ENCODE measurements around the gene NPAS3.

NPAS3 gene

DNA sequence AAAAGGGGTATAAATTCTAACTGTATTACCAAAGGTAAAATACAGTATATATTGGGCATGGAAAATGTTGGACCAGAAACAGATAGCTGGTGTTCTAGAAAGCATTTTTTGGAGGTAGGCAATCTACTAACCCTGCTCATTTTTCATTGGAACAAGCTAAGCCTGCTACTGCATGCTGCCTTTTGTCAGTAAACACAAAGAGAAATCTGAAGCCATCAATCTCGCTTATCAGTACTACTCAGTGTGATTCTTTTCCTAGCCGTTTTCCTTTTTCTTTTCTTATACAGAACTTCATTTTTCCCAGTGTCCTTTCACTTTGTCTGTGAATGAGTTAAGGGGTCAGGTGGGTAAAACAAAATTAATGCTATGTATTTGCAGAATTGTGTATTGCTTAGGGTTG is 312.3 kb downstream of the NPAS3 start:
- no peaks in the 10 kb centered on the region for H3K4me1 ChIP-seq (ENCODE audit: control insufficient read depth, insufficient read depth, low read length)
- H3K36me3 ChIP-seq (ENCODE audit: control insufficient read depth in 2 of 2, insufficient read depth in 2 of 2, low read length in 2 of 2): no peaks in the 10 kb centered on the region
- H3K27me3 ChIP-seq (ENCODE audit: control insufficient read depth in 1 of 2, insufficient read depth in 2 of 2, low read length in 2 of 2): no peaks in the 10 kb centered on the region
- H3K27ac ChIP-seq (ENCODE audit: low read length): no peak overlapping the region
- H3K4me3 ChIP-seq (ENCODE audit: low read length in 2 of 2): no peak overlapping the region
- no peaks in the 10 kb centered on the region for H3K9me3 ChIP-seq (ENCODE audit: control insufficient read depth in 2 of 2, low read length in 2 of 2)
- no peak overlapping the region for H3K9ac ChIP-seq (ENCODE audit: low read length in 2 of 2)

GRCh38 chr14:33254342-33254741 is 315.7 kb downstream of the NPAS3 start:
- Histone ChIP-seq H3K27me3 (ENCODE audit: control insufficient read depth in 1 of 2, insufficient read depth in 2 of 2, low read length in 2 of 2) (no peaks in the 10 kb centered on the region), H3K4me3 (ENCODE audit: low read length in 2 of 2) (no peak overlapping the region), H3K36me3 (ENCODE audit: control insufficient read depth in 2 of 2, insufficient read depth in 2 of 2, low read length in 2 of 2) (no peaks in the 10 kb centered on the region), H3K9ac (ENCODE audit: low read length in 2 of 2) (no peak overlapping the region), H3K4me1 (ENCODE audit: control insufficient read depth, insufficient read depth, low read length) (no peaks in the 10 kb centered on the region), H3K9me3 (ENCODE audit: control insufficient read depth in 2 of 2, low read length in 2 of 2) (no peaks in the 10 kb centered on the region), H3K27ac (ENCODE audit: low read length) (no peak overlapping the region)

GRCh38 chr14:33254861-33255395 is 316.2 kb downstream of the NPAS3 start:
- Histone ChIP-seq H3K27me3 (ENCODE audit: control insufficient read depth in 1 of 2, insufficient read depth in 2 of 2, low read length in 2 of 2) (no peaks in the 10 kb centered on the region), H3K9me3 (ENCODE audit: control insufficient read depth in 2 of 2, low read length in 2 of 2) (no peaks in the 10 kb centered on the region), H3K36me3 (ENCODE audit: control insufficient read depth in 2 of 2, insufficient read depth in 2 of 2, low read length in 2 of 2) (no peaks in the 10 kb centered on the region), H3K27ac (ENCODE audit: low read length) (no peak overlapping the region), H3K9ac (ENCODE audit: low read length in 2 of 2) (no peak overlapping the region), H3K4me1 (ENCODE audit: control insufficient read depth, insufficient read depth, low read length) (no peaks in the 10 kb centered on the region), H3K4me3 (ENCODE audit: low read length in 2 of 2) (no peak overlapping the region)

DNA sequence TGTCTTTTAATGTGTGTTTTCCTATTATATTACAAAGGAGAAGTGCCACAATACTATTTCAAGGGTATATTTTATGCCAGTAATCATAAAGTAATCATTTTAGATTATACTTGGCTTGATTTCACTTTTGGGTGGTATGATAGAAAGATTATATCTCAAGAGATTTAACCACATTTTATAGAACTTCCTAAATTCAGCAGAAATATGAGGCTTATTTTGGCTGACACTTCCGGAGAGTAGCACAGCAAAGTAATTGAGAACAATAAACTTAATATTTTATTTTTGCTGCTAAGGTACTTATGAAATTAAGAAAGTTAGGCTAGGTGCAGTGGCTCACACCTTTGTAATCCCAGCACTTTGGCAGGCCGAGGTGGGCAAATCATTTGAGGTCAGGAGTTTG is 319.1 kb downstream of the NPAS3 start:
- H3K9ac ChIP-seq (ENCODE audit: low read length in 2 of 2): no peak overlapping the region
- no peak overlapping the region for H3K4me3 ChIP-seq (ENCODE audit: low read length in 2 of 2)
- H3K27me3 ChIP-seq (ENCODE audit: control insufficient read depth in 1 of 2, insufficient read depth in 2 of 2, low read length in 2 of 2): no peaks in the 10 kb centered on the region
- no peaks in the 10 kb centered on the region for H3K9me3 ChIP-seq (ENCODE audit: control insufficient read depth in 2 of 2, low read length in 2 of 2)
- no peaks in the 10 kb centered on the region for H3K36me3 ChIP-seq (ENCODE audit: control insufficient read depth in 2 of 2, insufficient read depth in 2 of 2, low read length in 2 of 2)
- no peak overlapping the region for H3K27ac ChIP-seq (ENCODE audit: low read length)
- H3K4me1 ChIP-seq (ENCODE audit: control insufficient read depth, insufficient read depth, low read length): no peaks in the 10 kb centered on the region

GRCh38 chr14:33259764-33260163 is 321.1 kb downstream of the NPAS3 start:
- Histone ChIP-seq H3K27ac (ENCODE audit: low read length) (no peak overlapping the region), H3K4me1 (ENCODE audit: control insufficient read depth, insufficient read depth, low read length) (no peaks in the 10 kb centered on the region), H3K9me3 (ENCODE audit: control insufficient read depth in 2 of 2, low read length in 2 of 2) (no peaks in the 10 kb centered on the region), H3K4me3 (ENCODE audit: low read length in 2 of 2) (no peak overlapping the region), H3K27me3 (ENCODE audit: control insufficient read depth in 1 of 2, insufficient read depth in 2 of 2, low read length in 2 of 2) (no peaks in the 10 kb centered on the region), H3K9ac (ENCODE audit: low read length in 2 of 2) (no peak overlapping the region), H3K36me3 (ENCODE audit: control insufficient read depth in 2 of 2, insufficient read depth in 2 of 2, low read length in 2 of 2) (no peaks in the 10 kb centered on the region)

DNA sequence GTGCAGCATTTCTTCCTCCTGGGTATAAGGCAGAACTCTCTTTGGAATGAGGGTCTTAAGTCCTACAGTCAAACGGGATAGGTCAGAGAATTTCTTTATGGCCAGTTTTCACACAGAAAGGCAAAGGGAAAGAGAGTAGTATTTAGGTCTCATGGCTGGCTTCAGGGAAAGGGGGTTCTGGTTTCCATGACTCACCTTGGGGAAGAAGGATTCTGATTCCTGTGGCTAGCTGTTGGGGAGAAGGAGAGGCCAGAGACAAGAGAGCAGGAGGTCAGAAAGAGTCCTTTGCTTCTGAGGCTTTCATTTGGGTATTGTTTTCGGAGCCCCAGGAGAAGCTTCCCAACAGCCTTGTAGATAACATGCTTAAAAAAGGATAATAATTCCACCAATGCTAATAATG is 332.5 kb downstream of the NPAS3 start:
- Histone ChIP-seq H3K27me3 (ENCODE audit: control insufficient read depth in 1 of 2, insufficient read depth in 2 of 2, low read length in 2 of 2) (no peaks in the 10 kb centered on the region), H3K36me3 (ENCODE audit: control insufficient read depth in 2 of 2, insufficient read depth in 2 of 2, low read length in 2 of 2) (no peaks in the 10 kb centered on the region), H3K9me3 (ENCODE audit: control insufficient read depth in 2 of 2, low read length in 2 of 2) (no peaks in the 10 kb centered on the region), H3K27ac (ENCODE audit: low read length) (no peak overlapping the region), H3K4me1 (ENCODE audit: control insufficient read depth, insufficient read depth, low read length) (no peaks in the 10 kb centered on the region), H3K9ac (ENCODE audit: low read length in 2 of 2) (no peak overlapping the region), H3K4me3 (ENCODE audit: low read length in 2 of 2) (no peak overlapping the region)

GRCh38 chr14:33271891-33272290 is 333.2 kb downstream of the NPAS3 start:
- H3K9ac ChIP-seq (ENCODE audit: low read length in 2 of 2): no peak overlapping the region
- H3K4me3 ChIP-seq (ENCODE audit: low read length in 2 of 2): no peak overlapping the region
- H3K27ac ChIP-seq (ENCODE audit: low read length): no peak overlapping the region
- no peaks in the 10 kb centered on the region for H3K9me3 ChIP-seq (ENCODE audit: control insufficient read depth in 2 of 2, low read length in 2 of 2)
- H3K27me3 ChIP-seq (ENCODE audit: control insufficient read depth in 1 of 2, insufficient read depth in 2 of 2, low read length in 2 of 2): no peaks in the 10 kb centered on the region
- no peaks in the 10 kb centered on the region for H3K4me1 ChIP-seq (ENCODE audit: control insufficient read depth, insufficient read depth, low read length)
- no peaks in the 10 kb centered on the region for H3K36me3 ChIP-seq (ENCODE audit: control insufficient read depth in 2 of 2, insufficient read depth in 2 of 2, low read length in 2 of 2)

- H3K9ac ChIP-seq (ENCODE audit: low read length in 2 of 2): no peak overlapping the region
- H3K36me3 ChIP-seq (ENCODE audit: control insufficient read depth in 2 of 2, insufficient read depth in 2 of 2, low read length in 2 of 2): no peaks in the 10 kb centered on the region
- H3K4me3 ChIP-seq (ENCODE audit: low read length in 2 of 2): no peak overlapping the region
- H3K27me3 ChIP-seq (ENCODE audit: control insufficient read depth in 1 of 2, insufficient read depth in 2 of 2, low read length in 2 of 2): no peaks in the 10 kb centered on the region
- H3K9me3 ChIP-seq (ENCODE audit: control insufficient read depth in 2 of 2, low read length in 2 of 2): no peaks in the 10 kb centered on the region
- no peak overlapping the region for H3K27ac ChIP-seq (ENCODE audit: low read length)
- H3K4me1 ChIP-seq (ENCODE audit: control insufficient read depth, insufficient read depth, low read length): no peaks in the 10 kb centered on the region
Measured at GRCh38 chr14:33273978-33274377, 335.3 kb downstream of the NPAS3 start.

GRCh38 chr14:33275879-33276278 is 337.2 kb downstream of the NPAS3 start:
- Histone ChIP-seq H3K36me3 (ENCODE audit: control insufficient read depth in 2 of 2, insufficient read depth in 2 of 2, low read length in 2 of 2) (no peaks in the 10 kb centered on the region), H3K9ac (ENCODE audit: low read length in 2 of 2) (no peak overlapping the region), H3K27me3 (ENCODE audit: control insufficient read depth in 1 of 2, insufficient read depth in 2 of 2, low read length in 2 of 2) (no peaks in the 10 kb centered on the region), H3K4me3 (ENCODE audit: low read length in 2 of 2) (no peak overlapping the region), H3K27ac (ENCODE audit: low read length) (no peak overlapping the region), H3K9me3 (ENCODE audit: control insufficient read depth in 2 of 2, low read length in 2 of 2) (no peaks in the 10 kb centered on the region), H3K4me1 (ENCODE audit: control insufficient read depth, insufficient read depth, low read length) (no peaks in the 10 kb centered on the region)

- no peak overlapping the region for H3K27ac ChIP-seq (ENCODE audit: low read length)
Measured at GRCh38 chr14:33279865-33280264, 341.2 kb downstream of the NPAS3 start.

DNA sequence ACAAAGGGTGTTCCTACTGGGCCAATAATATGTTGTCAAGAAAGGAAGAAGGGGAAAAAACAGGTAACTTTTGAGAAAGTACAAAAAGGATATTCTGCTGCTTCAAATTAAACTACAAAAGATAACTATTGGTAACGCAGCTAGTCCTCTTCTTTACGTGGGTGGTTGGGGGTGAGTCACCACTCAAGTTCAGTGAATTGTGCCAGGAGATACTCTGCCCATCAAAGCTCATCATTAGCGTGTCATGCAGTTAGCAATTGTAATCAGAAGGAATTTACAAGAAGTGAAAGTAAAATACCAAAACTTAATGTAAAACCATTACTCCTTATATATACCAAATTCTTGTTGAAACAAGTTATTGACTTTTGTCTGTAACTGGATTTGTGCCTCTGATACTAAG is 342.0 kb downstream of the NPAS3 start:
- no peaks in the 10 kb centered on the region for H3K36me3 ChIP-seq (ENCODE audit: control insufficient read depth in 2 of 2, insufficient read depth in 2 of 2, low read length in 2 of 2)
- H3K9me3 ChIP-seq (ENCODE audit: control insufficient read depth in 2 of 2, low read length in 2 of 2): no peaks in the 10 kb centered on the region
- no peak overlapping the region for H3K27ac ChIP-seq (ENCODE audit: low read length)
- H3K27me3 ChIP-seq (ENCODE audit: control insufficient read depth in 1 of 2, insufficient read depth in 2 of 2, low read length in 2 of 2): no peaks in the 10 kb centered on the region
- H3K4me1 ChIP-seq (ENCODE audit: control insufficient read depth, insufficient read depth, low read length): no peaks in the 10 kb centered on the region
- H3K9ac ChIP-seq (ENCODE audit: low read length in 2 of 2): no peak overlapping the region
- no peak overlapping the region for H3K4me3 ChIP-seq (ENCODE audit: low read length in 2 of 2)

More at GRCh38 chr14:33279865-33280264, 341.2 kb downstream of the NPAS3 start:
- Histone ChIP-seq H3K36me3 (ENCODE audit: control insufficient read depth in 2 of 2, insufficient read depth in 2 of 2, low read length in 2 of 2) (no peaks in the 10 kb centered on the region), H3K4me3 (ENCODE audit: low read length in 2 of 2) (no peak overlapping the region), H3K4me1 (ENCODE audit: control insufficient read depth, insufficient read depth, low read length) (no peaks in the 10 kb centered on the region), H3K9ac (ENCODE audit: low read length in 2 of 2) (no peak overlapping the region), H3K27me3 (ENCODE audit: control insufficient read depth in 1 of 2, insufficient read depth in 2 of 2, low read length in 2 of 2) (no peaks in the 10 kb centered on the region), H3K9me3 (ENCODE audit: control insufficient read depth in 2 of 2, low read length in 2 of 2) (no peaks in the 10 kb centered on the region)
